ENCODE data around the gene RFTN1. TPM values are rescaled to one million over a fixed set of nuclear protein-coding genes. Genes with fewer than 3 reads are reported as not detected.

The RFTN1 gene
- polyA plus RNA-seq, 3 donors = 17.4 to 28.0 (median 27.2) TPM

- Mint-ChIP-seq H3K4me3 (no peak overlapping the region), H3K27ac (no peak overlapping the region), H3K9me3 (peaks cover 0 to 4% (median 3%) of the 10 kb centered on the region in 7 donors), H3K4me1 (peaks cover 8% of the 10 kb centered on the region), H3K27me3 (ENCODE audit: low read depth in 3 of 3) (no peaks in the 10 kb centered on the region), H3K36me3 (peaks cover 48 to 50% of the 10 kb centered on the region in 2 donors)
- no peak for TF ChIP-seq CTCF (IDR thresholded peaks at IDR 0.05)
- H3K9me3 ChIP-seq (replicated peaks in 1 of 2; ENCODE audit: control insufficient read depth in 1 of 2, insufficient read depth in 1 of 2, low read length in 2 of 2) = peaks cover 0 to 4% of the 10 kb centered on the region in 2 donors
- no peak overlapping the region for H3K4me3 ChIP-seq (replicated peaks in 1 of 3; ENCODE audit: low read depth in 2 of 3, low read length in 3 of 3)
- no peak overlapping the region for H2AFZ ChIP-seq (ENCODE audit: insufficient read depth, low read depth, low read length, poor library complexity, severe bottlenecking)
- no peaks in the 10 kb centered on the region for H4K20me1 ChIP-seq (ENCODE audit: insufficient read depth, low read length)
- intact Hi-C loops (cut with micrococcal nuclease) = no loop called here
- WGBS (ENCODE audit: insufficient coverage) = 98% methylated on average over 7 of the region's 7 CpGs
- no peaks in the 10 kb centered on the region for H3K27me3 ChIP-seq (ENCODE audit: control insufficient read depth in 2 of 2, insufficient read depth in 2 of 2, low read length in 2 of 2)
- no peak for DNase-seq
- no peak overlapping the region for H3K4me2 ChIP-seq (replicated peaks; ENCODE audit: extremely low read depth, low read length, poor library complexity, severe bottlenecking)
- no peaks in the 10 kb centered on the region for H3K79me2 ChIP-seq (ENCODE audit: insufficient read depth, low read length)
- H3K4me1 ChIP-seq (ENCODE audit: control insufficient read depth in 1 of 2, insufficient read depth in 2 of 2, low read length in 2 of 2) = peaks cover 5 to 8% of the 10 kb centered on the region in 2 donors
- no peak overlapping the region for H3K9ac ChIP-seq (ENCODE audit: insufficient read depth, low read length, poor library complexity, severe bottlenecking)
- H3K27ac ChIP-seq (ENCODE audit: low read depth in 1 of 2, low read length in 2 of 2) = no peak overlapping the region
- H3K36me3 ChIP-seq (replicated peaks in 1 of 2; ENCODE audit: control insufficient read depth in 1 of 2, insufficient read depth in 2 of 2, low read length in 2 of 2) = peaks cover 40 to 82% of the 10 kb centered on the region in 2 donors
Observed at GRCh38 chr3:16363636-16364035, 149.9 kb downstream of the RFTN1 start.

- Histone ChIP-seq H3K4me2 (replicated peaks; ENCODE audit: extremely low read depth, low read length, poor library complexity, severe bottlenecking) (no peak overlapping the region), H2AFZ (ENCODE audit: insufficient read depth, low read depth, low read length, poor library complexity, severe bottlenecking) (no peak overlapping the region), H3K27me3 (ENCODE audit: control insufficient read depth in 2 of 2, insufficient read depth in 2 of 2, low read length in 2 of 2) (no peaks in the 10 kb centered on the region), H3K9me3 (replicated peaks in 1 of 2; ENCODE audit: control insufficient read depth in 1 of 2, insufficient read depth in 1 of 2, low read length in 2 of 2) (peaks cover 0 to 4% of the 10 kb centered on the region in 2 donors), H3K4me1 (ENCODE audit: control insufficient read depth in 1 of 2, insufficient read depth in 2 of 2, low read length in 2 of 2) (peaks cover 5 to 8% of the 10 kb centered on the region in 2 donors), H3K9ac (ENCODE audit: insufficient read depth, low read length, poor library complexity, severe bottlenecking) (no peak overlapping the region), H3K36me3 (replicated peaks in 1 of 2; ENCODE audit: control insufficient read depth in 1 of 2, insufficient read depth in 2 of 2, low read length in 2 of 2) (peaks cover 35 to 82% of the 10 kb centered on the region in 2 donors), H3K4me3 (replicated peaks in 1 of 3; ENCODE audit: low read depth in 2 of 3, low read length in 3 of 3) (no peak overlapping the region), H3K79me2 (ENCODE audit: insufficient read depth, low read length) (no peaks in the 10 kb centered on the region), H4K20me1 (ENCODE audit: insufficient read depth, low read length) (no peaks in the 10 kb centered on the region), H3K27ac (ENCODE audit: low read depth in 1 of 2, low read length in 2 of 2) (no peak overlapping the region)
- DNase-seq = no peak
- no peak for TF ChIP-seq CTCF (IDR thresholded peaks at IDR 0.05)
- Mint-ChIP-seq H3K9me3 (peaks cover 0 to 4% (median 3%) of the 10 kb centered on the region in 7 donors), H3K27ac (no peak overlapping the region), H3K36me3 (peaks cover 49 to 53% of the 10 kb centered on the region in 2 donors), H3K4me1 (peaks cover 8% of the 10 kb centered on the region), H3K27me3 (ENCODE audit: low read depth in 3 of 3) (no peaks in the 10 kb centered on the region), H3K4me3 (no peak overlapping the region)
- WGBS (ENCODE audit: insufficient coverage) = no CpG with 5 or more reads among the region's 4 CpGs
- intact Hi-C loops (cut with micrococcal nuclease) = no loop called here
Observed at GRCh38 chr3:16362770-16363169, 150.7 kb downstream of the RFTN1 start.
